ENCODE measurements around the gene CZIB. TPM values are rescaled to one million over a fixed set of nuclear protein-coding genes. Genes with fewer than 3 reads are reported as not detected.

CZIB gene
- 100 to 1,000 TPM in 1 of 4 donors, 10 to 100 TPM in 3; 58.8 to 103 (median 84.4) TPM for total RNA-seq

GRCh38 chr1:53220171-53220961 lies at the start of gene CZIB:
TSS of gene CZIB (minus strand) at chr1:53220634. CDS start at chr1:53220575, 59 bp downstream.
- ATAC-seq = peak; percentile 98
- no peaks in the 10 kb centered on the region for H3K27me3 ChIP-seq
- peak within 1 kb of the TSS; percentile 84 to 98 (median 98) for H3K27ac ChIP-seq
- H3K4me1 ChIP-seq = peaks cover 4 to 37% (median 8%) of the 10 kb centered on the region in 3 donors
- H3K4me3 ChIP-seq = peak within 1 kb of the TSS; percentile 63 to 80
- H3K9me3 ChIP-seq = no peaks in the 10 kb centered on the region
- 0% methylated on average over 4 to 15 of the region's 61 CpGs for WGBS, 2 donors (ENCODE audit: low coverage in 1 of 2)
- TF ChIP-seq POLR2AphosphoS5 (IDR thresholded peaks at IDR 0.05) (peak; percentile 94), POLR2A (IDR thresholded peaks at IDR 0.05) (peak; percentile 88 to 90), EP300 (IDR thresholded peaks at IDR 0.05) (no peak)
- TF ChIP-seq, protein P1, sequence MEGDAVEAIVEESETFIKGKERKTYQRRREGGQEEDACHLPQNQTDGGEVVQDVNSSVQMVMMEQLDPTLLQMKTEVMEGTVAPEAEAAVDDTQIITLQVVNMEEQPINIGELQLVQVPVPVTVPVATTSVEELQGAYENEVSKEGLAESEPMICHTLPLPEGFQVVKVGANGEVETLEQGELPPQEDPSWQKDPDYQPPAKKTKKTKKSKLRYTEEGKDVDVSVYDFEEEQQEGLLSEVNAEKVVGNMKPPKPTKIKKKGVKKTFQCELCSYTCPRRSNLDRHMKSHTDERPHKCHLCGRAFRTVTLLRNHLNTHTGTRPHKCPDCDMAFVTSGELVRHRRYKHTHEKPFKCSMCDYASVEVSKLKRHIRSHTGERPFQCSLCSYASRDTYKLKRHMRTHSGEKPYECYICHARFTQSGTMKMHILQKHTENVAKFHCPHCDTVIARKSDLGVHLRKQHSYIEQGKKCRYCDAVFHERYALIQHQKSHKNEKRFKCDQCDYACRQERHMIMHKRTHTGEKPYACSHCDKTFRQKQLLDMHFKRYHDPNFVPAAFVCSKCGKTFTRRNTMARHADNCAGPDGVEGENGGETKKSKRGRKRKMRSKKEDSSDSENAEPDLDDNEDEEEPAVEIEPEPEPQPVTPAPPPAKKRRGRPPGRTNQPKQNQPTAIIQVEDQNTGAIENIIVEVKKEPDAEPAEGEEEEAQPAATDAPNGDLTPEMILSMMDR (IDR thresholded peaks at IDR 0.05) = no peak
- peaks cover 0 to 36% of the 10 kb centered on the region in 2 donors for H3K36me3 ChIP-seq

- Histone ChIP-seq H3K4me3 (no peak overlapping the region), H3K9me3 (no peaks in the 10 kb centered on the region), H3K4me1 (no peaks in the 10 kb centered on the region), H3K36me3 (no peaks in the 10 kb centered on the region), H3K27ac (no peak overlapping the region), H3K27me3 (no peaks in the 10 kb centered on the region)
- ATAC-seq = no peak
- TF ChIP-seq POLR2AphosphoS5 (IDR thresholded peaks at IDR 0.05) = no peak
- TF ChIP-seq POLR2A (IDR thresholded peaks at IDR 0.05) = no peak
- TF ChIP-seq, protein P1 (IDR thresholded peaks at IDR 0.05) = no peak
- TF ChIP-seq EP300 (IDR thresholded peaks at IDR 0.05) = no peak
- WGBS, 2 donors (ENCODE audit: low coverage in 1 of 2) = 75% methylated on average over 1 of the region's 1 CpG; no CpG with 5 or more reads in 1 of the 2 donors
Observed at GRCh38 chr1:53270107-53270506, 49.7 kb upstream of the CZIB start.

GRCh38 chr1:53267761-53268160 lies 47.3 kb upstream of the CZIB start:
- Histone ChIP-seq H3K27ac (no peak overlapping the region), H3K4me3 (no peak overlapping the region), H3K9me3 (no peaks in the 10 kb centered on the region), H3K36me3 (no peaks in the 10 kb centered on the region), H3K4me1 (no peaks in the 10 kb centered on the region), H3K27me3 (no peaks in the 10 kb centered on the region)
- no peak for ATAC-seq
- no peak for TF ChIP-seq POLR2A (IDR thresholded peaks at IDR 0.05)
- TF ChIP-seq, protein P1 (IDR thresholded peaks at IDR 0.05) = no peak
- TF ChIP-seq EP300 (IDR thresholded peaks at IDR 0.05) = no peak
- no peak for TF ChIP-seq POLR2AphosphoS5 (IDR thresholded peaks at IDR 0.05)

DNA sequence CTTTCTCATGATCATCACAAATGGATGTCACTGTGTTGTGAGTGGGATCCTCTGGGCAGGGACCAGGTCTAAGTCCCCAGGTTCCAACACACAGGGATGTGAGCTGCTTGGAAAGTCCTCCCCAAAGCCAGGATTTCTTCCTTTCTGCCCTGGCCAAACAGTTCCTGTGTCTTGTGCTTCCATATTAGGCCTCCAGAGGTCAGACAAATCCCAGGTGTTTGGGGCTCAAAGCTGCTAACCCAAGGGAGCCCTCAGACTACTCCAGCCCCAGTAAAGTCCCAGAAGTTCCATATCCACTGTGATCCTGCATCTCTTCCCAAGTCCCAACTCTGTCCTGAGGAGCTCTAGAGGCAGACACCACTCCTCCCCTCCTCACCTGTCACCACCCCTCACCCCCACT lies 45.6 kb upstream of the CZIB start:
- TF ChIP-seq POLR2AphosphoS5 (IDR thresholded peaks at IDR 0.05) (no peak), POLR2A (IDR thresholded peaks at IDR 0.05) (no peak), EP300 (IDR thresholded peaks at IDR 0.05) (no peak)
- TF ChIP-seq, protein P1 (IDR thresholded peaks at IDR 0.05) = no peak
- peaks cover 0 to 6% of the 10 kb centered on the region in 2 donors for H3K36me3 ChIP-seq
- no peaks in the 10 kb centered on the region for H3K9me3 ChIP-seq
- H3K27ac ChIP-seq = no peak overlapping the region
- H3K4me1 ChIP-seq = no peaks in the 10 kb centered on the region
- no peaks in the 10 kb centered on the region for H3K27me3 ChIP-seq
- no peak overlapping the region for H3K4me3 ChIP-seq
- no peak for ATAC-seq

DNA sequence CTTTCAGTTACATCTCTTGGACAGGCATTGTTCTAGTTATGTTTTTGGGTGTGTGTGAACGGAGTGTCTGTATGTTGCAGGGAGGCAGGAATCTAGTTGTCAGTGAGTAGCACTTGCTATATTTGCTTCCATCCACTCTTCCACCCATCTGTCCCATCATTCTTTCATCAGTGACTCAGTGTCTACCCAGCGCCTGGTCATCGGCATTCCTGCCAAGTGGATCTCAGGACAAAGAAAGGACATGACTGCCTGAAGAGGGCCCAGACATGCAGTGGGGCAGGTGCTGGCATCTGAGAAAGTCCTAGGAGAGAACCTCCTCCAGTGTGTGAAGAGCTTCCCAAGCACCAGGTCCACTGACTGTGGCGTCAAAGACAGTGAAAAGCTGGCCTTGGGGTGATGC lies 45.1 kb upstream of the CZIB start:
- no peaks in the 10 kb centered on the region for H3K27me3 ChIP-seq
- H3K36me3 ChIP-seq = peaks cover 0 to 7% of the 10 kb centered on the region in 2 donors
- TF ChIP-seq POLR2AphosphoS5 (IDR thresholded peaks at IDR 0.05) (no peak), EP300 (IDR thresholded peaks at IDR 0.05) (no peak), POLR2A (IDR thresholded peaks at IDR 0.05) (no peak)
- TF ChIP-seq, protein P1 (IDR thresholded peaks at IDR 0.05) = no peak
- H3K27ac ChIP-seq = no peak overlapping the region
- no peaks in the 10 kb centered on the region for H3K9me3 ChIP-seq
- no peaks in the 10 kb centered on the region for H3K4me1 ChIP-seq
- WGBS, 2 donors (ENCODE audit: low coverage in 1 of 2) = 88 to 100% methylated on average over 1 of the region's 4 CpGs
- ATAC-seq = no peak
- H3K4me3 ChIP-seq = no peak overlapping the region

Data from gastroesophageal sphincter (tissue), 4 donors.